HEK293 (cell line): ENCODE data around the gene RPN1.
A peak's percentile ranks its signal among the peaks of the same experiment; 100 is the strongest.

ENCODE experiments used
- CTCF ChIA-PET: fragments of 350-600 bp; formaldehyde crosslinking; extraction: SDS; loops from one replicate; lab custom pipeline; 2021; ENCODE audit warnings: antibody characterized with exemption; lab: Yijun Ruan, JAX
- POLR2A ChIA-PET: fragments of 300-600 bp; formaldehyde crosslinking; extraction: SDS; loops from one replicate; lab custom pipeline; 2020; ENCODE audit warnings: antibody characterized with exemption, inconsistent platforms; lab: Yijun Ruan, JAX
- H3K27ac ChIP-seq: fragments of 200-500 bp; sonication (Bioruptor generic); 2 replicates; pipeline ENCODE4 v1.5.1; 2014; ENCODE audit warnings: low read depth, low read length, control low read depth, inconsistent platforms; ENCODE audit errors: extremely low read depth
- H3K36me3 ChIP-seq, 2 experiments: fragments of 200-500 bp in 1 of 2; sonication (Bioruptor generic) in 1 of 2; 1 replicate in 1 of 2; 2 replicates in 1 of 2; pipeline ENCODE4 v1.5.1; 2014 to 2017; ENCODE audit warnings: inconsistent platforms in 2 of 2, low read length in 2 of 2; ENCODE audit not compliant: control insufficient read depth in 2 of 2, insufficient read depth in 1 of 2
- H3K4me1 ChIP-seq: fragments of 200-500 bp; sonication (Bioruptor generic); 2 replicates; pipeline ENCODE4 v1.5.1; 2014; ENCODE audit warnings: mild to moderate bottlenecking, low read length, inconsistent platforms; ENCODE audit not compliant: control insufficient read depth, insufficient read depth
- H3K4me3 ChIP-seq: 2 replicates; pipeline ENCODE4 v1.5.1; 2011; ENCODE audit warnings: low read depth, mild to moderate bottlenecking, control low read depth, low read length, moderate library complexity
- H3K9me3 ChIP-seq: fragments of 200-500 bp; sonication (Bioruptor generic); 2 replicates; pipeline ENCODE4 v1.5.1; 2014; ENCODE audit warnings: low read depth, low read length, inconsistent platforms; ENCODE audit not compliant: control insufficient read depth, insufficient read depth
- BCL11B ChIP-seq: fragments of 450-650 bp; formaldehyde crosslinking; IDR thresholded peaks from 2 replicates; pipeline ENCODE4 v1.5.1; 2016; ENCODE audit warnings: low read depth, missing biosample characterization, missing genetic modification characterization
- KLF1 ChIP-seq: fragments of 450-650 bp; formaldehyde crosslinking; IDR thresholded peaks from 2 replicates; pipeline ENCODE4 v1.5.1; 2016; ENCODE audit warnings: missing biosample characterization, missing genetic modification characterization
- KLF17 ChIP-seq: fragments of 450-650 bp; formaldehyde crosslinking; IDR thresholded peaks from 2 replicates; pipeline ENCODE4 v1.5.1; 2016; ENCODE audit warnings: missing biosample characterization, missing genetic modification characterization
- PRDM1 ChIP-seq: fragments of 450-650 bp; formaldehyde crosslinking; IDR thresholded peaks from 2 replicates; pipeline ENCODE4; 2016; ENCODE audit warnings: missing biosample characterization, missing genetic modification characterization
- WT1 ChIP-seq: fragments of 450-650 bp; formaldehyde crosslinking; IDR thresholded peaks from 2 replicates; pipeline ENCODE4 v1.5.1; 2016; ENCODE audit warnings: missing biosample characterization, missing genetic modification characterization
- ZNF132 ChIP-seq: fragments of 450-650 bp; formaldehyde crosslinking; IDR thresholded peaks from 2 replicates; pipeline ENCODE4 v1.5.1; 2017; ENCODE audit warnings: missing biosample characterization, missing genetic modification characterization, borderline replicate concordance
- ZNF174 ChIP-seq: fragments of 450-650 bp; formaldehyde crosslinking; IDR thresholded peaks from 2 replicates; pipeline ENCODE4 v1.5.0; 2017; ENCODE audit warnings: missing biosample characterization, mild to moderate bottlenecking, missing genetic modification characterization
- ZNF175 ChIP-seq: fragments of 450-650 bp; formaldehyde crosslinking; IDR thresholded peaks from 2 replicates; pipeline ENCODE4 v1.5.1; 2016; ENCODE audit warnings: missing biosample characterization, missing genetic modification characterization
- ZNF223 ChIP-seq: fragments of 450-650 bp; formaldehyde crosslinking; IDR thresholded peaks from 2 replicates; pipeline ENCODE4 v1.5.1; 2016; ENCODE audit warnings: missing biosample characterization, missing genetic modification characterization
- ZNF292 ChIP-seq: fragments of 450-650 bp; formaldehyde crosslinking; IDR thresholded peaks from 2 replicates; pipeline ENCODE4 v1.5.1; 2016; ENCODE audit warnings: low read depth, missing biosample characterization, missing genetic modification characterization, borderline replicate concordance
- ZNF350 ChIP-seq: fragments of 450-650 bp; formaldehyde crosslinking; IDR thresholded peaks from 2 replicates; pipeline ENCODE4 v1.5.0; 2017; ENCODE audit warnings: missing biosample characterization, mild to moderate bottlenecking, missing genetic modification characterization
- ZNF416 ChIP-seq: fragments of 450-650 bp; formaldehyde crosslinking; IDR thresholded peaks from 2 replicates; pipeline ENCODE4 v1.5.1; 2016; ENCODE audit warnings: missing biosample characterization, missing genetic modification characterization
- ZNF561 ChIP-seq: fragments of 450-650 bp; IDR thresholded peaks from 2 replicates; pipeline ENCODE4 v1.5.1; 2018; ENCODE audit warnings: missing biosample characterization, missing genetic modification characterization, borderline replicate concordance
- ZNF624 ChIP-seq: fragments of 450-650 bp; formaldehyde crosslinking; IDR thresholded peaks from 2 replicates; pipeline ENCODE4 v1.5.1; 2017; ENCODE audit warnings: missing biosample characterization, missing genetic modification characterization
- ZNF670 ChIP-seq: fragments of 450-650 bp; formaldehyde crosslinking; IDR thresholded peaks from 2 replicates; pipeline ENCODE4 v1.5.1; 2016; ENCODE audit warnings: missing biosample characterization, missing genetic modification characterization, low read depth
- ZNF704 ChIP-seq: fragments of 450-650 bp; formaldehyde crosslinking; IDR thresholded peaks from 2 replicates; pipeline ENCODE4 v1.5.1; 2016; ENCODE audit warnings: missing biosample characterization, missing genetic modification characterization
- ZNF707 ChIP-seq: fragments of 450-650 bp; formaldehyde crosslinking; IDR thresholded peaks from 2 replicates; pipeline ENCODE4 v1.5.1; 2016; ENCODE audit warnings: missing biosample characterization, missing genetic modification characterization
- ZNF837 ChIP-seq: fragments of 450-650 bp; formaldehyde crosslinking; IDR thresholded peaks from 2 replicates; pipeline ENCODE4 v1.5.1; 2016; ENCODE audit warnings: missing biosample characterization, missing genetic modification characterization
- ZSCAN5A ChIP-seq: fragments of 450-650 bp; formaldehyde crosslinking; IDR thresholded peaks from 2 replicates; pipeline ENCODE4 v1.5.1; 2016; ENCODE audit warnings: missing biosample characterization, missing genetic modification characterization
- TF ChIP-seq, protein P1 (sequence below): fragments of 450-650 bp; formaldehyde crosslinking; IDR thresholded peaks from 2 replicates; pipeline ENCODE4 v1.5.1; 2016; ENCODE audit warnings: missing biosample characterization, missing genetic modification characterization

The RPN1 gene

GRCh38 chr3:128698211-128699047 is 47.8 kb upstream of the RPN1 start:
- no peaks in the 10 kb centered on the region for H3K9me3 ChIP-seq
- TF ChIP-seq ZNF561 (no peak), WT1 (tag by site-specific recombination) (no peak), ZNF624 (tag by site-specific recombination) (no peak), ZNF223 (no peak), ZNF707 (tag by site-specific recombination) (no peak), ZNF350 (no peak), ZNF837 (no peak), PRDM1 (tag by site-specific recombination) (no peak), ZSCAN5A (tag by site-specific recombination) (no peak), KLF1 (tag by site-specific recombination) (no peak)
- TF ChIP-seq, all 188 proteins: peak for 0
- H3K4me1 ChIP-seq, result no peaks in the 10 kb centered on the region
- POLR2A ChIA-PET, result interaction anchor here (0.7 kb wide), 1 partner anchor 14 kb away, joined by 14 read pairs; no protein-coding TSS in a partner anchor
- CTCF ChIA-PET, result interaction anchor here (2.8 kb wide), 1 partner anchor 18 kb away, joined by 11 read pairs; no protein-coding TSS in a partner anchor
- H3K27ac ChIP-seq, result no peak overlapping the region
- H3K4me3 ChIP-seq, result peak overlapping the region; percentile 25; the same call in 1 of the 2 replicates
- H3K36me3 ChIP-seq, result no peaks in the 10 kb centered on the region

DNA sequence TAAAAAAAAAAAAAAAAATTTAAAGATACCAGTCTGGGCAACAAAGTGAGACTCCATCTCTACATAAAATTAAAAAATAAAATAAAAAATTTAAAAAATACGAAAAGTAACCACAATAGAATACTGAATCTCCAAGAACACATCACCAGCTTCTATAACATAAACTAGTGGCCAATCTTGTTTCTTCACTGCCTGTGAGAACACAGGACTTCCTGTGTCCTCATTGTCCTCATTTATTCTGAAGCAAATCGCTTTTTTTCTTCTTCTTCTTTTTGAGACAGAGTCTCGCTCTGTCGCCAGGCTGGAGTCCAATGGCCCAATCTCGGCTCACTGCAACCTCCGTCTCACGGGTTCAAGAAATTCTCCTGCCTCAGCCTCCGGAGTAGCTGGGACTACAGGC is 46.7 kb upstream of the RPN1 start:
- ChIA-PET POLR2A (no interaction called here), CTCF (interaction anchor here (2.8 kb wide), 1 partner anchor 16 kb away, joined by 11 read pairs; no protein-coding TSS in a partner anchor)
- Histone ChIP-seq H3K4me3 (no peak overlapping the region), H3K36me3 (no peaks in the 10 kb centered on the region), H3K9me3 (no peaks in the 10 kb centered on the region), H3K27ac (no peak overlapping the region), H3K4me1 (no peaks in the 10 kb centered on the region)
- TF ChIP-seq ZNF175 (tag by site-specific recombination), result no peak
- no peak for TF ChIP-seq ZNF174
- TF ChIP-seq ZNF670 (tag by site-specific recombination), result no peak
- TF ChIP-seq ZNF132, result no peak
- TF ChIP-seq ZNF416 (tag by site-specific recombination), result no peak

DNA sequence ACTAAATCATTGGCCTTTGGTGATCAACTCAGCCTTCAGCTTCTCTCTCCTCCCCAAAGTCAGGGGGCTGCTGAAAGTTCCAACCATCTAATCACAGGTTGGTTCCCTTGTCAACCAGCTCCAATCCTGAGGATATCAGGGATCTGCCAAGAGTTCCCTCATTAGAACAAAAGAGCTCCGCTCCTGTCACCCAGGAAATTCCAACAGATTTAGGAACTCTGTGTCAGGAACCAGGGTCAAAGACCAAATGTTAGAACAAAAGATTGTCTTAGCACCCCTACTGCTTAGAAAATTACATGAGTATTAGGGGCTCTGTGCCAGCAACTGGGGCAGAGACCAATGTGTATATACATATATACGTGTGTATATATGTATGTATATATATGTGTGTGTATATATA is 43.1 kb upstream of the RPN1 start:
- Histone ChIP-seq H3K36me3 (no peaks in the 10 kb centered on the region), H3K9me3 (no peaks in the 10 kb centered on the region), H3K27ac (no peak overlapping the region), H3K4me1 (no peaks in the 10 kb centered on the region), H3K4me3 (no peak overlapping the region)
- ChIA-PET CTCF (no interaction called here), POLR2A (interaction anchor here (1.6 kb wide), 1 partner anchor 13 kb away, joined by 3 read pairs; no protein-coding TSS in a partner anchor)
- TF ChIP-seq ZNF561 (no peak), KLF17 (tag by site-specific recombination) (no peak), ZNF292 (tag by site-specific recombination) (no peak), ZNF704 (tag by site-specific recombination) (no peak), WT1 (tag by site-specific recombination) (no peak), BCL11B (tag by site-specific recombination) (no peak)
- TF ChIP-seq, protein P1, sequence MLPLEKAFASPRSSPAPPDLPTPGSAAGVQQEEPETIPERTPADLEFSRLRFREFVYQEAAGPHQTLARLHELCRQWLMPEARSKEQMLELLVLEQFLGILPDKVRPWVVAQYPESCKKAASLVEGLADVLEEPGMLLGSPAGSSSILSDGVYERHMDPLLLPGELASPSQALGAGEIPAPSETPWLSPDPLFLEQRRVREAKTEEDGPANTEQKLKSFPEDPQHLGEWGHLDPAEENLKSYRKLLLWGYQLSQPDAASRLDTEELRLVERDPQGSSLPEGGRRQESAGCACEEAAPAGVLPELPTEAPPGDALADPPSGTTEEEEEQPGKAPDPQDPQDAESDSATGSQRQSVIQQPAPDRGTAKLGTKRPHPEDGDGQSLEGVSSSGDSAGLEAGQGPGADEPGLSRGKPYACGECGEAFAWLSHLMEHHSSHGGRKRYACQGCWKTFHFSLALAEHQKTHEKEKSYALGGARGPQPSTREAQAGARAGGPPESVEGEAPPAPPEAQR (tag by site-specific recombination), result no peak
